ENCODE measurements around the gene DUOXA2.
A peak's percentile ranks its signal among the peaks of the same experiment; 100 is the strongest.

DUOXA2 gene

GRCh38 chr15:45115312-45115820 is 1.2 kb downstream of the DUOXA2 start:
- no peak for DNase-seq (ENCODE audit: extremely low read depth, low read depth)
- no peak overlapping the region for H3K4me3 ChIP-seq (replicated peaks; ENCODE audit: low read depth, low read length)
- no peak for TF ChIP-seq CTCF (IDR thresholded peaks at IDR 0.05; ENCODE audit: low read depth, low read length, missing control alignments)

DNA sequence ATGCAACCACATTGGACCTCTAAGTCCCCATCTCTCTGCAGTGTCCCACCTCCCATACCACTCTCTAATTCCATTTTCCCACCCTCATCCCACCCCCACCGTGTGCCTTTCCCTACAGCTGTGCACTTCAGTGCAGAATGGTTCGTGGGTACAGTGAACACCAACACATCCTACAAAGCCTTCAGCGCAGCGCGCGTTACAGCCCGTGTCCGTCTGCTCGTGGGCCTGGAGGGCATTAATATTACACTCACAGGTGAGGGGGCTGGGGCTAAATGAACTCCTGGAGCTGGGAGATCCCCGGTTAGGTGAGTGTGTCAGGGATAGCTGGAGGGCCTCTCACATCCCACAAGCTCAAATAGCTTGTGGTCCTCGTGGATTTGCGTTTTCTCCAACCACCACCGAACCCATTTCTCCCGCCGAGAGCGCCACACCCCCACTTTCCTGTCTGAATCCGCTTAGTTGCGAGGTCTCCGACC is 1.9 kb downstream of the DUOXA2 start:
- no peak overlapping the region for H3K4me3 ChIP-seq (replicated peaks; ENCODE audit: low read depth, low read length)
- no peak for DNase-seq (ENCODE audit: extremely low read depth, low read depth)
- TF ChIP-seq CTCF (IDR thresholded peaks at IDR 0.05; ENCODE audit: low read depth, low read length, missing control alignments) = no peak

- TF ChIP-seq CTCF (IDR thresholded peaks at IDR 0.05; ENCODE audit: low read depth, low read length, missing control alignments) = no peak
- no peak overlapping the region for H3K4me3 ChIP-seq (replicated peaks; ENCODE audit: low read depth, low read length)
- no peak for DNase-seq (ENCODE audit: extremely low read depth, low read depth)
Measured at GRCh38 chr15:45116482-45117307, 2.6 kb downstream of the DUOXA2 start.

DNA sequence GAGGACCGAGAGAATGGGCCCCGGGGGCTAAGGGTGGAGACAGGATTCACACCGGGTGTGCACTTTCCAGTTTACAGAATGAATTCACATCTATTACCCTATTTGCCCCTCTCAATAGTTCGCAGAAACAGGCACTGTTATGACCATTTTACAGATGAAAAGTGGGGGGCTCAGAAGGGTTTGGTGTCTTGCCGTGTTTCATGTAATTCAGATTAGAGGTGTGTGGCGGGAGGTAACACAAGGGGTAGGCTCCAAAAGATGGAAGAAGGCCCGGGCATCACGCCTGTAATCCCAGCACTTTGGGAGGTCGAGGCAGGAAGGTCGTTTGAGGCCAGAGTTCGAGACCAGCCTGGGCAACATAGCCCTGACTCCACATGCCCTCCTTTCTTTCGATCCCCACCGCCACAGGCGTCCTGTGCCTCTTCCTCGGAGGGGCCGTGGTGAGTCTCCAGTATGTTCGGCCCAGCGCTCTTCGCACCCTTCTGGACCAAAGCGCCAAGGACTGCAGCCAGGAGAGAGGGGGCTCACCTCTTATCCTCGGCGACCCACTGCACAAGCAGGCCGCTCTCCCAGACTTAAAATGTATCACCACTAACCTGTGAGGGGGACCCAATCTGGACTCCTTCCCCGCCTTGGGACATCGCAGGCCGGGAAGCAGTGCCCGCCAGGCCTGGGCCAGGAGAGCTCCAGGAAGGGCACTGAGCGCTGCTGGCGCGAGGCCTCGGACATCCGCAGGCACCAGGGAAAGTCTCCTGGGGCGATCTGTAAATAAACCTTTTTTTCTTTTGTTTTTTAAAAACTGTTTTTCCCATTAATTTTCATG is 3.4 kb downstream of the DUOXA2 start:
- TF ChIP-seq CTCF (IDR thresholded peaks at IDR 0.05; ENCODE audit: low read depth, low read length, missing control alignments) = no peak
- DNase-seq (ENCODE audit: extremely low read depth, low read depth) = no peak
- H3K4me3 ChIP-seq (replicated peaks; ENCODE audit: low read depth, low read length) = no peak overlapping the region

DNA sequence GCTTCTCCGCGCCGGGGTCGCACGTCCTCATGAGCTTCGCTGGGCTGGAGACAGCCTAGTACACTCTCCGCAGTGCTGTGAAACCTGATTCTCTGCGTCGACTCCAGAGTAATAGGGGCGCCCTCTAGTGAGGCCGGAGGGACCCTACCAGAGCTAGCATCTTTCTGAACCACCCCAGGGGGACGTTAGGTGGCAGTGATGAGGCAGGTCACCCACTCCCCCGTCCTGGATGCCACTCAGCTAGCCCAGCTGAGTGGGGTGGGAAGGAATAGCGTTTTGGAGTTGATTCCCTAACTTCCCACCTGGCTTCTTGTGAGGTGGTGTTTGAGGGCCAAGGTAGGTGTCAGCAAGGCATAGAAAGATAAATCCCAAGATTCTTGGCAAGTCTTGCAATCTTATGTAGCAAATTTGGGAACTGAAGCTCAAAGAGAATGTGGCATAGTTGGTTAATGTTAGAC is 4.0 kb downstream of the DUOXA2 start:
- peak; percentile 63 for DNase-seq (ENCODE audit: extremely low read depth, low read depth)
- peak; percentile 100 for TF ChIP-seq CTCF (IDR thresholded peaks at IDR 0.05; ENCODE audit: low read depth, low read length, missing control alignments)
- no peak overlapping the region for H3K4me3 ChIP-seq (replicated peaks; ENCODE audit: low read depth, low read length)

DNA sequence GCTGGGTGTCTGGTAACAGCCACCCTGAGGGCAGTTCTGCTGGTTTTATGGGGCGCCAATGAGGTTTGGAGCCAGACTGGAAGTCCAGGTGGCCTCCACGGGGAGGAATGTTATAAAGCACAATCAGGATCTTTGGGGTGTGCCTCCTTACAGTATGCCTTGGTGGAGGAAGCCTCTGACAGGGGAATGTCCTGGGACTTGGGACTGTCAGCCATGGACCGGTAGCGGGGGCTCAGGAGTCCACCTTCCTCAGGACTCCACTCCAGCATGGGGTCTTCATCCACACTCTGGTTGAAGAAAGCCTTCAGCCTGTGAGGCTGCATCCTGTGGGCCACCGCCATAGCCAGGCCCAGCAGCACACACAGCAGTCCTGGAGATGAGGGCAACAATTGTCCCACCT is 4.9 kb downstream of the DUOXA2 start:
- H3K4me3 ChIP-seq (replicated peaks; ENCODE audit: low read depth, low read length) = no peak overlapping the region
- DNase-seq (ENCODE audit: extremely low read depth, low read depth) = no peak
- no peak for TF ChIP-seq CTCF (IDR thresholded peaks at IDR 0.05; ENCODE audit: low read depth, low read length, missing control alignments)

Data from HFF-Myc (cell line).